ENCODE measurements around the gene SYTL3. TPM values are rescaled to one million over a fixed set of nuclear protein-coding genes. Genes with fewer than 3 reads are reported as not detected.

SYTL3 gene
- total and polyA plus RNA-seq, 7 donors: 1.6 to 6.9 (median 3.3) TPM

DNA sequence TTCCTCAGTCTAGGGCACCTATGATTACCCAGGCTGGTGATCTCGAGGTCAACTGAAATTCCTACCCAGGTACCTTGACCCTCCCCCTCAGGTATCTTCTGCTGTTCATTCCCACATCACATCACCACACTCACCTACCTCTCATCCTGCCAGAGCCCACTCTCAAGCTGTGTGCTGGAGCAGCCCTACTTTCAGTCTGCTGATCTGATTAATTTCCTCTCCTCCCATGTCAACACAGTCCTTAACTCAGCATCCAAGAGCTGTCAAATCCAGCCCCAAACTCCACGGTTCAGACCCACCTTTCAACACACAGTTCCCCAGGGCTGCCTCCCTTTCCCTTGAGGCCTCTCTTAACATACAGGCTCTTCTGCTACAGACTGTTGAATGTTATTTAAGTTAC lies 126.9 kb downstream of the SYTL3 start:
- intact Hi-C loops (cut with DNase I): no loop called here
- H3K27me3 ChIP-seq: no peaks in the 10 kb centered on the region
- 90 to 97% methylated on average over 2 of the region's 2 CpGs for WGBS, 2 donors
- no peak overlapping the region for H3K4me3 ChIP-seq
- H3K4me1 ChIP-seq: no peaks in the 10 kb centered on the region
- H3K9me3 ChIP-seq: no peaks in the 10 kb centered on the region
- TF ChIP-seq POLR2A (IDR thresholded peaks at IDR 0.05) (no peak), POLR2AphosphoS5 (IDR thresholded peaks at IDR 0.05) (no peak), EP300 (IDR thresholded peaks at IDR 0.05) (no peak)
- TF ChIP-seq, protein P1, sequence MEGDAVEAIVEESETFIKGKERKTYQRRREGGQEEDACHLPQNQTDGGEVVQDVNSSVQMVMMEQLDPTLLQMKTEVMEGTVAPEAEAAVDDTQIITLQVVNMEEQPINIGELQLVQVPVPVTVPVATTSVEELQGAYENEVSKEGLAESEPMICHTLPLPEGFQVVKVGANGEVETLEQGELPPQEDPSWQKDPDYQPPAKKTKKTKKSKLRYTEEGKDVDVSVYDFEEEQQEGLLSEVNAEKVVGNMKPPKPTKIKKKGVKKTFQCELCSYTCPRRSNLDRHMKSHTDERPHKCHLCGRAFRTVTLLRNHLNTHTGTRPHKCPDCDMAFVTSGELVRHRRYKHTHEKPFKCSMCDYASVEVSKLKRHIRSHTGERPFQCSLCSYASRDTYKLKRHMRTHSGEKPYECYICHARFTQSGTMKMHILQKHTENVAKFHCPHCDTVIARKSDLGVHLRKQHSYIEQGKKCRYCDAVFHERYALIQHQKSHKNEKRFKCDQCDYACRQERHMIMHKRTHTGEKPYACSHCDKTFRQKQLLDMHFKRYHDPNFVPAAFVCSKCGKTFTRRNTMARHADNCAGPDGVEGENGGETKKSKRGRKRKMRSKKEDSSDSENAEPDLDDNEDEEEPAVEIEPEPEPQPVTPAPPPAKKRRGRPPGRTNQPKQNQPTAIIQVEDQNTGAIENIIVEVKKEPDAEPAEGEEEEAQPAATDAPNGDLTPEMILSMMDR (IDR thresholded peaks at IDR 0.05): no peak
- no peak overlapping the region for H3K27ac ChIP-seq
- H3K36me3 ChIP-seq: peaks cover 16 to 73% (median 36%) of the 10 kb centered on the region in 4 donors
- DNase-seq: peak; percentile 27

DNA sequence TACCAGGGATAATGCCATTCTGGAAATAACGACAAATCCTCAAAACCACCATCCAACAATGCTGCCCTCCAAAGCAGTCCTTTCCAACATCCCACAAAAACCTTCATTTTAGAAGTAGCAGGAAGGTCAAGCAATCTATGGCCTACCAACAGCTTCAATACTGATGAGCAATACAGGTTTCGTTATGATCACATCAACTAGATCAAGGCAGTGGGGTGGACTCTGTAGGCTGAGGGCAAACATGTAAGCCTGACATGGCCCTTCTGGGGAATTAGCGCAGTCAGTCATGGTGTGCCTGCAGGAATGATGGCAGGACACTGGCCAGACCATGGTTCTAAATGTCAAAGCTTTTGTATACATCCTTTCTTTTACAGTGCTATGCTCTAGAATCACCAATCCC lies 127.7 kb downstream of the SYTL3 start:
- DNase-seq: peak; percentile 2
- peaks cover 18 to 73% (median 36%) of the 10 kb centered on the region in 4 donors for H3K36me3 ChIP-seq
- no peaks in the 10 kb centered on the region for H3K9me3 ChIP-seq
- no peak overlapping the region for H3K27ac ChIP-seq
- no peak overlapping the region for H3K4me3 ChIP-seq
- no peaks in the 10 kb centered on the region for H3K4me1 ChIP-seq
- 98% methylated on average over 3 of the region's 3 CpGs for WGBS, 2 donors
- intact Hi-C loops (cut with DNase I): no loop called here
- H3K27me3 ChIP-seq: no peaks in the 10 kb centered on the region
- TF ChIP-seq POLR2A (IDR thresholded peaks at IDR 0.05) (no peak), POLR2AphosphoS5 (IDR thresholded peaks at IDR 0.05) (no peak), EP300 (IDR thresholded peaks at IDR 0.05) (no peak)
- TF ChIP-seq, protein P1 (IDR thresholded peaks at IDR 0.05): no peak

DNA sequence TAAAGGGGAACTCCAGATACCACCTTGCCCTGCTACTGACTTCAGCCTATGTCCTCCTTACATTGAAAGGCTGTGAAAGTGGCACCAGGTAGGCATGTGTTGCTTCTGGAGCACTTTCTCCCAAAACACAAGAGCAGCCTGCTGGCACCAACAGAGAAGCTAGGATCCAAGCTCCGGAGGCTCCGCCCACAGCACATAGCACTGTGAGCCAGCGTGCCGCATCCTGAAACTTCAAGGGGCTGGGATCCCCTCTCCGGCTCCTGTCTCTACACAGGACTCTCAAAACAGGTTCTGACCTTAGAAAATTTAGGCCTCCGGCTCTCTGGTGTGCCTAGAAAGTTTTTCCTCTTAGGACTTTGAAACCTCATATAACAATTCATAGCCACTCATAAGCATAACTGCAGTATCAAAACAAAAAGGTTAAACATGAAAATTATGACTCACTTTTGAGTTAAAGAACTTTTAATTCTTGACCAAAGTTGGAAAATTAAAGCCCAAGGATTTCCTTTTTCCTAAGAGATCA lies 128.2 kb downstream of the SYTL3 start:
- Histone ChIP-seq H3K4me1 (no peaks in the 10 kb centered on the region), H3K36me3 (peaks cover 20 to 75% (median 41%) of the 10 kb centered on the region in 4 donors), H3K4me3 (no peak overlapping the region), H3K27ac (no peak overlapping the region), H3K27me3 (no peaks in the 10 kb centered on the region), H3K9me3 (no peaks in the 10 kb centered on the region)
- TF ChIP-seq EP300 (IDR thresholded peaks at IDR 0.05) (no peak), POLR2A (IDR thresholded peaks at IDR 0.05) (no peak), POLR2AphosphoS5 (IDR thresholded peaks at IDR 0.05) (no peak)
- TF ChIP-seq, protein P1 (IDR thresholded peaks at IDR 0.05): no peak
- intact Hi-C loops (cut with DNase I): no loop called here
- 34 to 81% methylated on average over 6 of the region's 6 CpGs for WGBS, 2 donors
- DNase-seq: peak; percentile 25

DNA sequence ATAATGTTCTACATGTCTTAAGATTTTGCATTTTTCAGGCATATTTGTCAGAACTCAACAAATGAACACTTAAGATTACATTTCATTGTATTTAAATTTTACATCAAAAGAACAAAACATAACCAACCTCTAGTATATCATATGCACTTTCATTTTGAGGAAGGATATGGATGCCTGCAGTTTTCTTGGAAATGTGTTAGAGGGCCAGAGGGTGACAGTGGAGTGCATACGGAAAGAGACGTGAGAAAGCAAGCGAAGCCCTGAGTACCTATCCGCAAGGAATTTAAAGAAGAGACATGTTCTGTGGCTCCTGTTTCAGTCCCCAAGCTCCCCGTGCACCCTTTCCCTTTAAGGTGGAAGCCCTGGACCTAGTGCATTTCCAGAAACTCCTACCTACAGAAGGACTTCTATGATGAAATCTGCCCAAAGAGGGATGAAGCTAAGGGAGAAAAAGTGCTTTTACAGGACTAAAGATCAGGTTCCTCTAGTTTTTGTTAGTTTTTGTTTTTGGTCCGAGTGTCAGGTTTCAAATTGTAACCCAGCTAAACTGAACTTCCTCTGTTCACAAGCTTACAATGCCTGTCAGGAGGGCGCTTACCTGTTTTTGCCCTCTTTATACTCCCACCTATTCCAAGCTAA lies 130.5 kb downstream of the SYTL3 start:
- no peaks in the 10 kb centered on the region for H3K27me3 ChIP-seq
- TF ChIP-seq EP300 (IDR thresholded peaks at IDR 0.05) (no peak), POLR2AphosphoS5 (IDR thresholded peaks at IDR 0.05) (no peak), POLR2A (IDR thresholded peaks at IDR 0.05) (no peak)
- TF ChIP-seq, protein P1 (IDR thresholded peaks at IDR 0.05): no peak
- peak; percentile 1 for DNase-seq
- no peak overlapping the region for H3K4me3 ChIP-seq
- intact Hi-C loops (cut with DNase I): no loop called here
- no peak overlapping the region for H3K27ac ChIP-seq
- no peaks in the 10 kb centered on the region for H3K4me1 ChIP-seq
- no peaks in the 10 kb centered on the region for H3K9me3 ChIP-seq
- peaks cover 34 to 91% (median 53%) of the 10 kb centered on the region in 4 donors for H3K36me3 ChIP-seq
- whole genome bisulfite sequencing, 2 donors: 93 to 94% methylated on average over 7 of the region's 7 CpGs
